OCI-LY3 (cell line): ENCODE results near the gene DYNC1H1.

Experiments
- H2AFZ ChIP-seq: fragments of 200-600, 300-600 bp; shearing (Covaris generic); 2 replicates; pipeline ENCODE4 v1.6.0; 2014; ENCODE audit warnings: antibody characterized with exemption, low read depth, low read length
- H3K27ac ChIP-seq: fragments of 200-600, 300-600 bp; sonication (generic); 2 replicates; pipeline ENCODE4 v1.5.1; 2014; ENCODE audit warnings: mild to moderate bottlenecking, low read length, moderate library complexity, mixed read lengths
- H3K27me3 ChIP-seq: fragments of 200-600, 300-600 bp; sonication (generic); 2 replicates; pipeline ENCODE4 v1.6.1; 2014; ENCODE audit warnings: low read depth, low read length, mixed read lengths
- H3K36me3 ChIP-seq: fragments of 200-600, 300-600 bp; sonication (generic); replicated peaks from 2 replicates; pipeline ENCODE3; 2014; ENCODE audit warnings: low read depth, low read length, mixed read lengths
- H3K4me1 ChIP-seq: fragments of 300-600, 200-600 bp; sonication (generic); 2 replicates; pipeline ENCODE4 v1.6.1; 2014; ENCODE audit warnings: low read length, mixed read lengths
- H3K4me2 ChIP-seq: fragments of 200-600, 300-600 bp; sonication (generic); 2 replicates; pipeline ENCODE4 v1.6.1; 2014; ENCODE audit warnings: low read length, mixed read lengths
- H3K4me3 ChIP-seq: fragments of 300-600, 200-600 bp; sonication (generic); 2 replicates; pipeline ENCODE4 v1.5.1; 2014; ENCODE audit warnings: antibody characterized with exemption, mild to moderate bottlenecking, low read length, moderate library complexity
- H3K79me2 ChIP-seq: fragments of 300-600, 200-600 bp; shearing (Covaris generic); 2 replicates; pipeline ENCODE4 v1.6.1; 2014; ENCODE audit warnings: mild to moderate bottlenecking, low read length, mixed read lengths
- H3K9ac ChIP-seq: fragments of 300-600, 200-600 bp; shearing (Covaris generic); 2 replicates; pipeline ENCODE4 v1.6.0; 2014; ENCODE audit warnings: mild to moderate bottlenecking, low read length, moderate library complexity
- H3K9me3 ChIP-seq: fragments of 200-600, 300-600 bp; shearing (Covaris generic); 2 replicates; pipeline ENCODE4 v1.6.1; 2014; ENCODE audit warnings: low read length, mixed read lengths; ENCODE audit not compliant: insufficient read depth
- H4K20me1 ChIP-seq: fragments of 200-600, 300-600 bp; sonication (generic); 2 replicates; pipeline ENCODE4 v1.6.1; 2016; ENCODE audit warnings: low read length, mixed read lengths; ENCODE audit not compliant: insufficient read depth
- EZH2phosphoT487 ChIP-seq: fragments of 200-600 bp; shearing (Covaris generic); IDR thresholded peaks from 2 replicates; pipeline ENCODE4 v1.6.1; 2018; ENCODE audit warnings: antibody characterized with exemption, mixed run types, low read depth
- TF ChIP-seq, protein P1 (sequence below): fragments of 200-600, 300-600 bp; sonication (generic); IDR thresholded peaks from 2 replicates; pipeline ENCODE4 v1.5.1; 2014; ENCODE audit warnings: antibody characterized with exemption, low read length, low read depth

DYNC1H1 gene

DNA sequence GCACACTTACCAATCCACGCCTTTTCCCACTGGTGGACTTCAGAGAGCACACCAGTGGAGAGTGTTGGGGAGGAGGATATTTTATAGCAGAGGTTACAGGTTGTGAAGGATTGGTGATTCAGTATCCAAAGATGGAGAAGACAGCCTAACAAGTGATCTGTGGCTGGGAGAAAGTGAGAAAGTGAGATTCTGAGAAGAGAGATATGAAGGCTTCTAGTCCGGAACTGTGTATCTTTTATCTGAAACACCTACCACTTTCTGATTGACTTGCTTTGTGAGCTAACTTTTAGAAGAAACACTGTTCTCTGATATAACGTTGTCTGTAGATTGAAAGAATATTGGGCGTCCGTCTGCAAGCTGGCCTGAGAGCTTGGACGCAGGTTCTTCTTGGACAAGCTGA is 24.0 kb downstream of the DYNC1H1 start:
- no peaks in the 10 kb centered on the region for H3K9me3 ChIP-seq

DNA sequence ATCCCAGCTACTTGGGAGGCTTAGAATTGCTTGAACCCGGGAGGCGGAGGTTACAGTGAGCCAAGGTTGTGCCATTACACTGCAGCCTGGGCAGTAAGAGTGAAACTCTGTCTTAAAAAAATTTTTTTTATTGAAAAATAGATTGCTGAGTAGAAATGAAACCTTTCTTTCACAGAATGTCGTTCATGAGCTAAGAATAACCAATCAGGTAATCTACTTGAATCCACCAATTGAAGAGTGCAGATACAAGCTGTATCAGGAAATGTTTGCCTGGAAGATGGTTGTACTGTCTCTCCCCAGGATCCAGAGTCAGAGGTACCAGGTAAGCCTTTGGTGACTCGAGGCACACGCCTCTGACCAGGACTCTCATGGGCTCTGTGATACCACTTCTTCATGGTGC is 27.0 kb downstream of the DYNC1H1 start:
- Histone ChIP-seq H2AFZ (no peak overlapping the region), H3K27me3 (no peaks in the 10 kb centered on the region), H3K9me3 (no peaks in the 10 kb centered on the region), H3K79me2 (peaks cover 8% of the 10 kb centered on the region; the same call in 1 of the 2 replicates), H3K4me1 (peaks cover 36% of the 10 kb centered on the region), H3K4me3 (0 out of 2 replicates have a peak overlapping the region, but pooled peaks have one; percentile 8), H3K36me3 (peaks cover 56% of the 10 kb centered on the region), H3K9ac (no peak overlapping the region), H3K27ac (peak overlapping the region; percentile 88), H3K4me2 (peak overlapping the region; percentile 92), H4K20me1 (peaks cover 13% of the 10 kb centered on the region)
- TF ChIP-seq EZH2phosphoT487, result no peak
- TF ChIP-seq, protein P1, sequence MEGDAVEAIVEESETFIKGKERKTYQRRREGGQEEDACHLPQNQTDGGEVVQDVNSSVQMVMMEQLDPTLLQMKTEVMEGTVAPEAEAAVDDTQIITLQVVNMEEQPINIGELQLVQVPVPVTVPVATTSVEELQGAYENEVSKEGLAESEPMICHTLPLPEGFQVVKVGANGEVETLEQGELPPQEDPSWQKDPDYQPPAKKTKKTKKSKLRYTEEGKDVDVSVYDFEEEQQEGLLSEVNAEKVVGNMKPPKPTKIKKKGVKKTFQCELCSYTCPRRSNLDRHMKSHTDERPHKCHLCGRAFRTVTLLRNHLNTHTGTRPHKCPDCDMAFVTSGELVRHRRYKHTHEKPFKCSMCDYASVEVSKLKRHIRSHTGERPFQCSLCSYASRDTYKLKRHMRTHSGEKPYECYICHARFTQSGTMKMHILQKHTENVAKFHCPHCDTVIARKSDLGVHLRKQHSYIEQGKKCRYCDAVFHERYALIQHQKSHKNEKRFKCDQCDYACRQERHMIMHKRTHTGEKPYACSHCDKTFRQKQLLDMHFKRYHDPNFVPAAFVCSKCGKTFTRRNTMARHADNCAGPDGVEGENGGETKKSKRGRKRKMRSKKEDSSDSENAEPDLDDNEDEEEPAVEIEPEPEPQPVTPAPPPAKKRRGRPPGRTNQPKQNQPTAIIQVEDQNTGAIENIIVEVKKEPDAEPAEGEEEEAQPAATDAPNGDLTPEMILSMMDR, result no peak

More for the DNA sequence above, 24.0 kb downstream of the DYNC1H1 start:
- H3K36me3 ChIP-seq, result peaks cover 49% of the 10 kb centered on the region
- TF ChIP-seq EZH2phosphoT487, result no peak
- TF ChIP-seq, protein P1, result no peak
- no peaks in the 10 kb centered on the region for H3K27me3 ChIP-seq
- H3K27ac ChIP-seq, result no peak overlapping the region
- peaks cover under 1% of the 10 kb centered on the region; the same call in 1 of the 2 replicates for H3K79me2 ChIP-seq
- H3K4me3 ChIP-seq, result no peak overlapping the region
- no peak overlapping the region for H3K4me2 ChIP-seq
- H3K4me1 ChIP-seq, result peaks cover 26% of the 10 kb centered on the region
- no peak overlapping the region for H3K9ac ChIP-seq
- no peak overlapping the region for H2AFZ ChIP-seq
- H4K20me1 ChIP-seq, result peaks cover 5% of the 10 kb centered on the region

DNA sequence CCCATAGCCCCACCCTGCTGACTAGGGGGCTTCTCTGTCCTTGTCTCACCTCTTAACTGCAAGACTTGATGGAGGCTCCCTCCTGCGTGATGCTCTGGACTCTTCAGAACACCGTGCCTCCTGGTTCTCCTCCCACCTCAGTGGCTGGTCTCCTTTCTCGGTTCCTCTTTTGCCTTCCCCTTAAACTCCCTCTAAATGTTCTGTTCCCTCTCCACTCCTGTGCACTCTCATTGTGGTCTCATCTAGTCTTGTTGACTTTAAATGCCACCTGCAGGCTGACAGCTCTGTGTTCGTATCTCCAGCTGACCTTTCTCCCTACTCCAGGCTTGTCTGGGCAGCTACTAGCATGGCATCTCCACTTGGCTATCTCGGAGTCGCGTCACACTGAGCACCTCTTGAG is 28.3 kb downstream of the DYNC1H1 start:
- peaks cover 54% of the 10 kb centered on the region for H3K36me3 ChIP-seq
- H3K27me3 ChIP-seq, result no peaks in the 10 kb centered on the region
- H3K4me1 ChIP-seq, result peaks cover 36% of the 10 kb centered on the region
- H3K4me3 ChIP-seq, result peak overlapping the region; percentile 59
- H3K4me2 ChIP-seq, result peak overlapping the region; percentile 92
- no peak for TF ChIP-seq EZH2phosphoT487
- TF ChIP-seq, protein P1, result peak; percentile 46
- peak overlapping the region; percentile 43 for H3K9ac ChIP-seq
- no peaks in the 10 kb centered on the region for H3K9me3 ChIP-seq
- H3K79me2 ChIP-seq, result peaks cover 8% of the 10 kb centered on the region; the same call in 1 of the 2 replicates
- peak overlapping the region; percentile 88 for H3K27ac ChIP-seq
- no peak overlapping the region for H2AFZ ChIP-seq
- peaks cover 13% of the 10 kb centered on the region for H4K20me1 ChIP-seq

DNA sequence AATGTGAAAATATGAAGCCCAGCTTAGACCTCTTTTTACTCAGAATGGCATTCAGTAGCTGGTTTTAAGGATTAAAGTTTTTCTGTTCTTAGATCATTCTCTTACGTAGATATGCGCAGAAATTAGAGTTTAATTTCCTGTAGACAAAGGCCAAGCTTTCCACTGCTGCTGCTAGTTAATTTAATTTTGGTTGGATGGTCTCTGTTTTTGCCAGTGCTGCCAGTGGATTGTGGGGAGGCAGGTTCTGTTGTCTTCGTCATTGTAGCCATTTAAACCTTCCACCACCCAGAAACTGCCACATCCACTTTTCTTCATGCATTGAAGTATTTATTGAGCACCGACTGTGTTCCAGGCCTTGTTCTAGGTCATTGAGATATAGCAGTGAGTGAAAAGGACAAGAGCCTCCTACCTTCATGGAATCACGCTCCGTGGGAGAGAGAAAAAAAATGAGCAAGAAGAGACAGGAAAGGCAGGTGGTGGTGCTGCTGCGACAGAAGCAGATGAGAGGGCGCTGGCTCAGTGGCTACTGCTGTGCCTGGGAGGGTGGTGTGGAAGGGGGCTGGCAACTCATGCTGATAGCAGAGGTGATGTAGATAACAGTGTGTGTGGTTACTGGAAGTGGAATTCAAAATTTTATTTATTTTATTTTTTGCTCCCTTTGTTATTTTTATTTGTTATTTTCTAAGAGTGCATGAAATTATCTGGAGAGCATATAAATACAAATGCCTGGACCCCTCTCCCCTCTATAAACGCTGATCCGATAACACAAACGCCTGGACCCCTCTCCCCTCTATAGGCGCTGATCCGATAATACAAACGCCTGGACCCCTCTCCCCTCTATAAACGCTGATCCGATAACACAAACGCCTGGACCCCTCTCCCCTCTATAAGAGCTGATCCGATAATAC is 33.3 kb downstream of the DYNC1H1 start:
- Histone ChIP-seq H3K4me1 (peaks cover 17% of the 10 kb centered on the region), H3K27me3 (no peaks in the 10 kb centered on the region), H3K4me3 (no peak overlapping the region), H3K36me3 (peaks cover 63% of the 10 kb centered on the region), H3K79me2 (peaks cover 8% of the 10 kb centered on the region; the same call in 1 of the 2 replicates), H3K9me3 (no peaks in the 10 kb centered on the region), H3K9ac (no peak overlapping the region), H4K20me1 (peaks cover 13% of the 10 kb centered on the region), H2AFZ (no peak overlapping the region), H3K27ac (no peak overlapping the region), H3K4me2 (no peak overlapping the region)
- TF ChIP-seq, protein P1, result no peak
- TF ChIP-seq EZH2phosphoT487, result no peak
